Mammary epithelial cell (primary cell): Measurements from ENCODE around the gene RIPK3.

Source experiments
- EZH2 ChIP-seq: IDR thresholded peaks from 2 replicates; pipeline ENCODE4 v1.6.1; 2012; ENCODE audit warnings: low read length, inconsistent platforms, borderline replicate concordance
- TF ChIP-seq, protein P1 (sequence below), 2 donors: IDR thresholded peaks in 1 of 2; conservative IDR thresholded peaks in 1 of 2; 2 replicates each; pipeline ENCODE4 v1.5.1; 2011 to 2012; ENCODE audit warnings: inconsistent platforms in 2 of 2, low read length in 2 of 2, mild to moderate bottlenecking in 2 of 2, control low read depth in 1 of 2, low read depth in 1 of 2; ENCODE audit not compliant: insufficient read depth in 1 of 2; ENCODE audit errors: extremely low read depth in 1 of 2

DNA sequence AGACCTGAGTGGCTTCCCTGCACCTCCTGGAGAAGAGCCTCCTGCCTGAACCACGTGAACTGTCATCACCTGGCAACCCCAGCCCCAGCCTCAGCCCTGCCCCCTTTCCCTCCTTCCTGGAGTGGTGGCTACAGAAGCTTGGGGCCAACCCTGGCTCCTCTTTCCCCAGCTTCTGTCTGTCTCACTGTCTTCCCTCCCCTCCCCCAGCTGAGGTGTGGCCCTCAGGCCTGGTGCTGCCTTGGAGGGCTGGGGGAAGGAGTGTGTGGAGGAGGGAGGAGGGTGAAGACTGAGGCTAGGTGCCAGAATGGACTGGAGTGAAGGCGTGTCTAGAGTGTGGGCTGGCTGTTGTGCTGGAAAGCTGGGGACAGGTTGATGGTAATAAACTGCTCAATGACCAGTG lies 37.9 kb upstream of the RIPK3 start:
- TF ChIP-seq, protein P1, sequence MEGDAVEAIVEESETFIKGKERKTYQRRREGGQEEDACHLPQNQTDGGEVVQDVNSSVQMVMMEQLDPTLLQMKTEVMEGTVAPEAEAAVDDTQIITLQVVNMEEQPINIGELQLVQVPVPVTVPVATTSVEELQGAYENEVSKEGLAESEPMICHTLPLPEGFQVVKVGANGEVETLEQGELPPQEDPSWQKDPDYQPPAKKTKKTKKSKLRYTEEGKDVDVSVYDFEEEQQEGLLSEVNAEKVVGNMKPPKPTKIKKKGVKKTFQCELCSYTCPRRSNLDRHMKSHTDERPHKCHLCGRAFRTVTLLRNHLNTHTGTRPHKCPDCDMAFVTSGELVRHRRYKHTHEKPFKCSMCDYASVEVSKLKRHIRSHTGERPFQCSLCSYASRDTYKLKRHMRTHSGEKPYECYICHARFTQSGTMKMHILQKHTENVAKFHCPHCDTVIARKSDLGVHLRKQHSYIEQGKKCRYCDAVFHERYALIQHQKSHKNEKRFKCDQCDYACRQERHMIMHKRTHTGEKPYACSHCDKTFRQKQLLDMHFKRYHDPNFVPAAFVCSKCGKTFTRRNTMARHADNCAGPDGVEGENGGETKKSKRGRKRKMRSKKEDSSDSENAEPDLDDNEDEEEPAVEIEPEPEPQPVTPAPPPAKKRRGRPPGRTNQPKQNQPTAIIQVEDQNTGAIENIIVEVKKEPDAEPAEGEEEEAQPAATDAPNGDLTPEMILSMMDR (conservative IDR thresholded peaks at IDR 0.05 in 1 of 2, IDR thresholded peaks at IDR 0.05 in 1 of 2; ENCODE audit: extremely low read depth in 1 of 2, insufficient read depth in 1 of 2, low read depth in 1 of 2, low read length in 2 of 2) = no peak
- TF ChIP-seq EZH2 = no peak
